ENCODE measurements around the gene IHH. TPM values are rescaled to one million over a fixed set of nuclear protein-coding genes. Genes with fewer than 3 reads are reported as not detected.

IHH gene
- total and polyA plus RNA-seq, 2 donors (not counting 1 experiment from before 2014, with no cell fraction given) = 0.15 to 0.22 TPM

DNA sequence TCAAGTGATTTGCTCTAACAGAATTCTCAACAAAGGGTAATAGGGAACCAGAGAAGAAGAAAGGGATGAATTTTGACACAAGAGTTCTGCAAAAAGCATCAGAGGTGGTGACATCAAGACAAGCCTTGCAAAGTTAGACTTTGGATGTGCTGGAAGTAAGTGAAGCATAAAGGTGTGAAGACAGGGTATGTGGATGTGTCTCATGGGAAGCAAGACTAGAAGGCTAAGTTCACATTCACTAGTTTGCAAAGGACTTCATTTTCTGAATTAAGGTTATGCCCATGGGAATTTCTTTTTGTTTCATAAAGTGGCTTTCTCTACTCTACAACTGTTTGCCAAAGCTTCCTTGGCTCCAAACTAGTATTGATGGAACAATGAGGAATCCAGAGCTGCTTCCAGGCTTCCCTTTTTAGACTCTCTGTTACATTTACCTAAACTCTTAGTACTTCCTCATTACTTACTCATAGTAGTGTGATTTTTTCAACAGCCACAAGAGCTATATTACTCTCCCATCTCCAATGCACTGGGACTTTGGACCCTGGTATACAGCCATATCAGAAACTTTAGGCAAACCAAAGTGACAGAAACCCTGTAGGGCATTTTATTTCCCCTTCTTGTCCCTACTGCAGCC is 21.1 kb upstream of the IHH start:
- no peaks in the 10 kb centered on the region for H3K27me3 Mint-ChIP-seq
- POLR2A ChIA-PET = no interaction called here
- Histone ChIP-seq H3K4me2 (replicated peaks; ENCODE audit: low read depth, low read length, poor library complexity, severe bottlenecking) (no peak overlapping the region), H3K79me2 (ENCODE audit: control insufficient read depth, insufficient read depth, low read length) (no peaks in the 10 kb centered on the region), H3K9ac (ENCODE audit: low read length) (no peak overlapping the region), H3K36me3 (replicated peaks in 1 of 2; ENCODE audit: control extremely low read depth in 1 of 2, control insufficient read depth in 1 of 2, extremely low read depth in 1 of 2, insufficient read depth in 2 of 2, low read length in 1 of 2) (peaks cover 4 to 5% of the 10 kb centered on the region in 2 experiments), H3K9me3 (ENCODE audit: control extremely low read depth in 1 of 3, control insufficient read depth in 2 of 3, insufficient read depth in 1 of 3, low read length in 2 of 3) (no peaks in the 10 kb centered on the region), H4K20me1 (ENCODE audit: control insufficient read depth, insufficient read depth, low read length, poor library complexity, severe bottlenecking) (peaks cover 11% of the 10 kb centered on the region), H3K27ac (ENCODE audit: low read length in 2 of 2) (no peak overlapping the region), H3K4me3 (ENCODE audit: control extremely low read depth in 1 of 5, extremely low read depth in 1 of 5, insufficient read depth in 1 of 5, low read depth in 2 of 5, low read length in 4 of 5) (no peak overlapping the region), H2AFZ (ENCODE audit: insufficient read depth, low read depth, low read length, poor library complexity, severe bottlenecking) (no peak overlapping the region), H3K27me3 (replicated peaks in 1 of 4; ENCODE audit: control extremely low read depth in 1 of 4, control insufficient read depth in 3 of 4, insufficient read depth in 4 of 4, low read length in 3 of 4) (no peaks in the 10 kb centered on the region), H3K4me1 (ENCODE audit: control insufficient read depth in 2 of 2, insufficient read depth in 2 of 2, low read length in 2 of 2) (peaks cover 0 to 3% of the 10 kb centered on the region in 2 donors)
- DNase-seq = no peak
- CTCF ChIA-PET = no interaction called here
- intact Hi-C loops (cut with micrococcal nuclease) = no loop called here
- peaks cover 15% of the 10 kb centered on the region for H3K4me1 Mint-ChIP-seq
- no peak for TF ChIP-seq EZH2 (IDR thresholded peaks at IDR 0.05; ENCODE audit: borderline replicate concordance, insufficient read depth, low read depth, low read length, poor library complexity, severe bottlenecking)
- TF ChIP-seq, protein P1, sequence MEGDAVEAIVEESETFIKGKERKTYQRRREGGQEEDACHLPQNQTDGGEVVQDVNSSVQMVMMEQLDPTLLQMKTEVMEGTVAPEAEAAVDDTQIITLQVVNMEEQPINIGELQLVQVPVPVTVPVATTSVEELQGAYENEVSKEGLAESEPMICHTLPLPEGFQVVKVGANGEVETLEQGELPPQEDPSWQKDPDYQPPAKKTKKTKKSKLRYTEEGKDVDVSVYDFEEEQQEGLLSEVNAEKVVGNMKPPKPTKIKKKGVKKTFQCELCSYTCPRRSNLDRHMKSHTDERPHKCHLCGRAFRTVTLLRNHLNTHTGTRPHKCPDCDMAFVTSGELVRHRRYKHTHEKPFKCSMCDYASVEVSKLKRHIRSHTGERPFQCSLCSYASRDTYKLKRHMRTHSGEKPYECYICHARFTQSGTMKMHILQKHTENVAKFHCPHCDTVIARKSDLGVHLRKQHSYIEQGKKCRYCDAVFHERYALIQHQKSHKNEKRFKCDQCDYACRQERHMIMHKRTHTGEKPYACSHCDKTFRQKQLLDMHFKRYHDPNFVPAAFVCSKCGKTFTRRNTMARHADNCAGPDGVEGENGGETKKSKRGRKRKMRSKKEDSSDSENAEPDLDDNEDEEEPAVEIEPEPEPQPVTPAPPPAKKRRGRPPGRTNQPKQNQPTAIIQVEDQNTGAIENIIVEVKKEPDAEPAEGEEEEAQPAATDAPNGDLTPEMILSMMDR (IDR thresholded peaks at IDR 0.05) = no peak
- no peaks in the 10 kb centered on the region for H3K9me3 Mint-ChIP-seq (ENCODE audit: insufficient read depth)
- no peak overlapping the region for H3K4me3 Mint-ChIP-seq
- no peak for ATAC-seq (ENCODE audit: low read depth)
- no peak overlapping the region for H3K27ac Mint-ChIP-seq

DNA sequence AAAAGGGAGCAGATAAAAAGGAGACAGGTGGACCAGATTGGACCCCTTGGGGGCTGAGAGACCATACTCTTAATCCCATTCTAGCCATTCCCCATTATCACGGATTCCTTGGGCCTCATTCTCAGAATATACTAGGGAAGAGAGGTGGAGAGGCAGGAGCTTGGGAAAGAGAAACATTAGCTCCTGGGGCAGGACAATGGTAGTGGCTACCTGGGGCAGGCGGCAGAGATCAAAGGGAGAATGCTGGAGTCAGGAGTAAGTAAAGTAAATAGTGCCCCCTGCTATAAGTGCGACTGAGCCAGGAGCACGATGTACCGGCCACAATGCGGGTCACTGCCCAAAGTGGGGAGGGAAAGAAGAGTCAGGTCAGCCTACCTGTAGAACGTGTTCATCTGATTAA is 20.4 kb upstream of the IHH start:
- Histone ChIP-seq H3K4me3 (ENCODE audit: control extremely low read depth in 1 of 5, extremely low read depth in 1 of 5, insufficient read depth in 1 of 5, low read depth in 2 of 5, low read length in 4 of 5) (no peak overlapping the region), H3K79me2 (ENCODE audit: control insufficient read depth, insufficient read depth, low read length) (no peaks in the 10 kb centered on the region), H3K4me2 (replicated peaks; ENCODE audit: low read depth, low read length, poor library complexity, severe bottlenecking) (no peak overlapping the region), H2AFZ (ENCODE audit: insufficient read depth, low read depth, low read length, poor library complexity, severe bottlenecking) (no peak overlapping the region), H3K9ac (ENCODE audit: low read length) (no peak overlapping the region), H4K20me1 (ENCODE audit: control insufficient read depth, insufficient read depth, low read length, poor library complexity, severe bottlenecking) (peaks cover 5% of the 10 kb centered on the region), H3K9me3 (ENCODE audit: control extremely low read depth in 1 of 3, control insufficient read depth in 2 of 3, insufficient read depth in 1 of 3, low read length in 2 of 3) (no peaks in the 10 kb centered on the region), H3K36me3 (replicated peaks in 1 of 2; ENCODE audit: control extremely low read depth in 1 of 2, control insufficient read depth in 1 of 2, extremely low read depth in 1 of 2, insufficient read depth in 2 of 2, low read length in 1 of 2) (peaks cover 5 to 12% of the 10 kb centered on the region in 2 experiments), H3K4me1 (ENCODE audit: control insufficient read depth in 2 of 2, insufficient read depth in 2 of 2, low read length in 2 of 2) (peaks cover 0 to 3% of the 10 kb centered on the region in 2 donors), H3K27ac (ENCODE audit: low read length in 2 of 2) (no peak overlapping the region), H3K27me3 (replicated peaks in 1 of 4; ENCODE audit: control extremely low read depth in 1 of 4, control insufficient read depth in 3 of 4, insufficient read depth in 4 of 4, low read length in 3 of 4) (no peaks in the 10 kb centered on the region)
- Mint-ChIP-seq H3K27ac (no peak overlapping the region), H3K4me3 (no peak overlapping the region), H3K4me1 (peaks cover 15% of the 10 kb centered on the region), H3K9me3 (ENCODE audit: insufficient read depth) (no peaks in the 10 kb centered on the region), H3K27me3 (no peaks in the 10 kb centered on the region)
- 90% methylated on average over 5 of the region's 7 CpGs for WGBS (ENCODE audit: insufficient coverage)
- ChIA-PET POLR2A (no interaction called here), CTCF (interaction anchor here (0.7 to 1.0 kb wide), 4 partner anchors 9 to 51 kb away, joined by 3 to 4 read pairs (median 4); no protein-coding TSS in a partner anchor)
- TF ChIP-seq EZH2 (IDR thresholded peaks at IDR 0.05; ENCODE audit: borderline replicate concordance, insufficient read depth, low read depth, low read length, poor library complexity, severe bottlenecking) = no peak
- TF ChIP-seq, protein P1 (IDR thresholded peaks at IDR 0.05) = no peak
- intact Hi-C loops (cut with micrococcal nuclease) = no loop called here
- ATAC-seq (ENCODE audit: low read depth) (no peak), DNase-seq (no peak)

Data from B cell (primary cell).